Fibroblast of skin of right quadriceps (primary cell): Measurements from ENCODE around the gene HECW1.
"Not testable (repeated sequence)": the region's sequence is repeated elsewhere in the genome, so short reads cannot be mapped to it uniquely, and the experiment has no call there.

Source experiments
- DNase-seq: peaks from one replicate; pipeline ENCODE4 v3.0.0-alpha.2; 2013

The HECW1 gene

GRCh38 chr7:43479543-43479942, 367.1 kb downstream of the HECW1 start:
- DNase-seq: no peak

- DNase-seq: peak; percentile 34
These were observed 368.1 kb downstream of the HECW1 start for GRCh38 chr7:43480581-43480980.

GRCh38 chr7:43481902-43482678, 369.6 kb downstream of the HECW1 start:
- peak; percentile 75 for DNase-seq

GRCh38 chr7:43482679-43483252, 370.3 kb downstream of the HECW1 start:
- peak; percentile 17 for DNase-seq

- DNase-seq: no peak
These were observed 372.4 kb downstream of the HECW1 start for GRCh38 chr7:43484678-43485395.

- no peak for DNase-seq
These were observed 373.1 kb downstream of the HECW1 start for GRCh38 chr7:43485580-43485979.

GRCh38 chr7:43486008-43486407, 373.6 kb downstream of the HECW1 start:
- DNase-seq: not testable (repeated sequence)

GRCh38 chr7:43486634-43487033, 374.2 kb downstream of the HECW1 start:
- no peak for DNase-seq

- DNase-seq: no peak
These were observed 375.3 kb downstream of the HECW1 start for GRCh38 chr7:43487731-43488073.

GRCh38 chr7:43489257-43489656, 376.8 kb downstream of the HECW1 start:
- DNase-seq: no peak

- DNase-seq: no peak
These were observed 377.6 kb downstream of the HECW1 start for GRCh38 chr7:43490016-43490415.

- DNase-seq: no peak
These were observed 378.7 kb downstream of the HECW1 start for GRCh38 chr7:43491123-43491522.

- peak; percentile 69 for DNase-seq
These were observed 379.5 kb downstream of the HECW1 start for GRCh38 chr7:43491984-43492383.

GRCh38 chr7:43492896-43493295, 380.4 kb downstream of the HECW1 start:
- DNase-seq: no peak

GRCh38 chr7:43495572-43495971, 383.1 kb downstream of the HECW1 start:
- DNase-seq: no peak

GRCh38 chr7:43496596-43496995, 384.1 kb downstream of the HECW1 start:
- DNase-seq: no peak

- DNase-seq: peak; percentile 88
These were observed 389.4 kb downstream of the HECW1 start for GRCh38 chr7:43501870-43502269.

GRCh38 chr7:43502941-43503340, 390.5 kb downstream of the HECW1 start:
- no peak for DNase-seq

- DNase-seq: no peak
These were observed 393.0 kb downstream of the HECW1 start for GRCh38 chr7:43505412-43505811.

- no peak for DNase-seq
These were observed 394.0 kb downstream of the HECW1 start for GRCh38 chr7:43506460-43506859.

- no peak for DNase-seq
These were observed 396.0 kb downstream of the HECW1 start for GRCh38 chr7:43508461-43508860.

GRCh38 chr7:43509906-43510305, 397.5 kb downstream of the HECW1 start:
- no peak for DNase-seq

GRCh38 chr7:43511029-43511428, 398.6 kb downstream of the HECW1 start:
- no peak for DNase-seq
